ENCODE data around the gene CMIP.

DNA sequence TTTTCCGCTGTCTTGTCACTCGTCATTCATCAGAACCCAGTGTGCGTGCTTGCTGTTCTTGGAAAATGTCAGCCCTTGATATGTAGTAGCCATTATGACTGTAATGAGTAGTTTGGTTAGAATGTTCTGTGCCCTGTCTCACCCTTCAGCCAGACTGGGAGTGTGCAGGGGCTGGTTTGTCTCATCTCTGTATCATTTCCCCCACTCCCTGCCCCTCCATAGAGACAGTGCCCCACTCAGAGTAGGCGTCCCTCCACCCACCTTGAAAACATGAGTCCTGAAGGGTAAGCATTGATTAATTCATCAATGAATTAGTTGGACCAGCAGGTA lies 197.5 kb downstream of the CMIP start:
- TF ChIP-seq YY1 (IDR thresholded peaks at IDR 0.05; ENCODE audit: insufficient read depth, insufficient read length) (no peak), ZNF274 (IDR thresholded peaks at IDR 0.05; ENCODE audit: low read depth, low read length) (no peak), SUZ12 (IDR thresholded peaks at IDR 0.05; ENCODE audit: extremely low read depth, insufficient read depth, insufficient read length) (no peak)

All from NT2/D1 (cell line).